GM23338 (cell line): ENCODE results near the gene CLSTN1. TPM values are rescaled to one million over a fixed set of nuclear protein-coding genes. Genes with fewer than 3 reads are reported as not detected.
A peak's percentile ranks its signal among the peaks of the same experiment; 100 is the strongest.

ENCODE experiments used
- ATAC-seq: fragments of 200-7000 bp; cut with Tn5 transposase; 3 replicates; pipeline ENCODE4 v1.9.1; 2020
- DNase-seq: peaks from one replicate; pipeline ENCODE4 v3.0.0-alpha.2; 2015; ENCODE audit warnings: low spot score
- H2AFZ ChIP-seq: fragments of 200-600 bp; sonication (generic); 2 replicates; pipeline ENCODE4 v1.8.0; 2016; ENCODE audit warnings: antibody characterized with exemption, mild to moderate bottlenecking, moderate library complexity
- H3F3A ChIP-seq: fragments of 200-600 bp; sonication (generic); replicated peaks from 2 replicates; pipeline ENCODE4 v1.8.0; 2017; ENCODE audit warnings: antibody characterized with exemption, mixed run types, low read depth
- H3K27ac ChIP-seq: fragments of 200-600 bp; sonication (generic); 2 replicates; pipeline ENCODE4 v1.6.1; 2016; ENCODE audit warnings: low read depth
- H3K27me3 ChIP-seq: fragments of 200-600 bp; sonication (generic); 2 replicates; pipeline ENCODE4 v1.8.0; 2016; ENCODE audit warnings: mild to moderate bottlenecking, mixed run types, moderate library complexity; ENCODE audit not compliant: insufficient read depth
- H3K36me3 ChIP-seq: fragments of 200-600 bp; sonication (generic); 2 replicates; pipeline ENCODE4 v1.8.0; 2016; ENCODE audit warnings: mild to moderate bottlenecking; ENCODE audit not compliant: insufficient read depth
- H3K4me1 ChIP-seq: fragments of 200-600 bp; sonication (generic); 2 replicates; pipeline ENCODE4 v1.8.0; 2016; ENCODE audit warnings: mild to moderate bottlenecking, moderate library complexity; ENCODE audit not compliant: insufficient read depth
- H3K4me2 ChIP-seq: fragments of 200-600 bp; sonication (generic); 2 replicates; pipeline ENCODE4 v1.7.1; 2017; ENCODE audit warnings: mixed run types
- H3K4me3 ChIP-seq: fragments of 200-600 bp; sonication (generic); 2 replicates; pipeline ENCODE4 v1.6.1; 2016; ENCODE audit warnings: mixed run types
- H3K79me2 ChIP-seq: fragments of 200-600 bp; sonication (generic); replicated peaks from 2 replicates; pipeline ENCODE4 v1.8.0; 2017; ENCODE audit warnings: mild to moderate bottlenecking; ENCODE audit not compliant: insufficient read depth
- H3K9me2 ChIP-seq: fragments of 200-600 bp; sonication (generic); 2 replicates; pipeline ENCODE4 v1.8.0; 2017; ENCODE audit not compliant: insufficient read depth
- H4K20me1 ChIP-seq: fragments of 200-600 bp; sonication (generic); replicated peaks from 2 replicates; pipeline ENCODE4 v1.8.0; 2017; ENCODE audit warnings: mild to moderate bottlenecking; ENCODE audit not compliant: insufficient read depth
- H3K27ac Mint-ChIP-seq: 2 replicates; pipeline ENCODE4 v1.8.0; 2020; ENCODE audit warnings: inconsistent platforms, mild to moderate bottlenecking, moderate library complexity, mixed read lengths
- H3K27me3 Mint-ChIP-seq: 3 replicates; pipeline ENCODE4 v1.8.0; 2022; ENCODE audit warnings: low read depth, mild to moderate bottlenecking, moderate library complexity, mixed read lengths, inconsistent platforms; ENCODE audit not compliant: insufficient read depth, poor library complexity
- H3K36me3 Mint-ChIP-seq: 3 replicates; pipeline ENCODE4 v1.8.0; 2021; ENCODE audit warnings: low read depth, mild to moderate bottlenecking, inconsistent platforms, moderate library complexity, mixed read lengths
- H3K4me1 Mint-ChIP-seq: 3 replicates; pipeline ENCODE4 v1.8.0; 2020; ENCODE audit warnings: mild to moderate bottlenecking, inconsistent platforms, mixed read lengths
- H3K4me3 Mint-ChIP-seq: 3 replicates; pipeline ENCODE4 v1.8.0; 2021; ENCODE audit warnings: moderate library complexity, mild to moderate bottlenecking, inconsistent platforms, mixed read lengths
- H3K9me3 Mint-ChIP-seq: 3 replicates; pipeline ENCODE4 v1.8.0; 2020; ENCODE audit warnings: moderate library complexity, mild to moderate bottlenecking, inconsistent platforms, mixed read lengths
- EZH2 ChIP-seq: fragments of 200-600 bp; sonication (generic); IDR thresholded peaks from one replicate; pipeline ENCODE4 v1.8.0; 2017; ENCODE audit warnings: antibody characterized with exemption, mild to moderate bottlenecking, low read depth; ENCODE audit not compliant: unreplicated experiment
- NANOG ChIP-seq: IDR thresholded peaks from 2 replicates; pipeline ENCODE4 v1.6.1; 2016; ENCODE audit warnings: antibody characterized with exemption, borderline replicate concordance
- POLR2AphosphoS5 ChIP-seq: IDR thresholded peaks from 2 replicates; pipeline ENCODE4 v1.6.1; 2016; ENCODE audit warnings: antibody characterized with exemption, low read depth
- STAT1 ChIP-seq: IDR thresholded peaks from one replicate; pipeline ENCODE4 v1.6.1; 2016; ENCODE audit warnings: antibody characterized with exemption; ENCODE audit not compliant: unreplicated experiment
- ZNF114 ChIP-seq: fragments of 250-450 bp; sonication (Bioruptor Pico); IDR thresholded peaks from 2 replicates; pipeline ENCODE4 v1.5.0; 2020; ENCODE audit warnings: mild to moderate bottlenecking, moderate library complexity
- ZNF331 ChIP-seq: fragments of 250-450 bp; sonication (Bioruptor Pico); IDR thresholded peaks from 2 replicates; pipeline ENCODE4 v1.5.0; 2020; ENCODE audit warnings: low read depth, mild to moderate bottlenecking, moderate library complexity
- ZNF462 ChIP-seq: fragments of 250-450 bp; sonication (Bioruptor Pico); IDR thresholded peaks from 2 replicates; pipeline ENCODE4 v1.5.0; 2020; ENCODE audit warnings: mild to moderate bottlenecking, moderate library complexity
- polyA plus RNA-seq: library from polyadenylated mRNA; unstranded; fragments of >200 nt; fragmentation: Nextera tagmentation; extraction: Ambion mirVana; gene quantifications from 2 replicates; pipeline ENCODE4 v1.2.1, GENCODE V29; 2016
- total RNA-seq: library from RNA; depleted of rRNA; stranded (reverse); fragments of >200 nt; shearing (Covaris generic); gene quantifications from 2 replicates; pipeline ENCODE4 v1.2.3, GENCODE V29; 2014
- TF ChIP-seq, protein P1 (sequence below), 2 experiments: fragments of 200-600 bp in 1 of 2; sonication (generic) in 1 of 2; conservative IDR thresholded peaks; 2 replicates each; pipeline versions ENCODE4 v1.5.1 to v1.6.1; 2016 to 2017; ENCODE audit warnings: antibody characterized with exemption in 2 of 2, low read depth in 2 of 2, mild to moderate bottlenecking in 2 of 2, moderate library complexity in 1 of 2

The CLSTN1 gene
- total and polyA plus RNA-seq, 2 experiments from 2014 or later, result 38.5 to 66.2 TPM

GRCh38 chr1:9766759-9767442 is 56.9 kb downstream of the CLSTN1 start:
- Histone ChIP-seq H3K27me3 (no peaks in the 10 kb centered on the region), H3K79me2 (peaks cover 47% of the 10 kb centered on the region), H3K4me2 (no peak overlapping the region), H3K4me3 (no peak overlapping the region), H4K20me1 (peaks cover 26% of the 10 kb centered on the region), H3K27ac (0 out of 2 replicates have a peak overlapping the region, but pooled peaks have one; percentile 63), H3K9me2 (peaks cover 5% of the 10 kb centered on the region; the same call in 1 of the 2 replicates), H2AFZ (no peak overlapping the region), H3K36me3 (0 out of 2 replicates have a peak, but pooled peaks cover 3% of the 10 kb centered on the region), H3K4me1 (peaks cover 16% of the 10 kb centered on the region), H3F3A (peaks cover 12% of the 10 kb centered on the region; the same call in 1 of the 2 replicates)
- Mint-ChIP-seq H3K27ac (peak overlapping the region; percentile 79), H3K27me3 (peaks cover 13% of the 10 kb centered on the region), H3K36me3 (peaks cover 23% of the 10 kb centered on the region), H3K4me3 (no peak overlapping the region), H3K9me3 (no peaks in the 10 kb centered on the region), H3K4me1 (peaks cover 25% of the 10 kb centered on the region)
- ATAC-seq (no peak), DNase-seq (no peak)
- TF ChIP-seq NANOG (no peak), ZNF114 (CRISPR knock-in tag) (no peak), POLR2AphosphoS5 (no peak), EZH2 (no peak), ZNF462 (CRISPR knock-in tag) (no peak), STAT1 (no peak), ZNF331 (CRISPR knock-in tag) (no peak)
- TF ChIP-seq, protein P1, sequence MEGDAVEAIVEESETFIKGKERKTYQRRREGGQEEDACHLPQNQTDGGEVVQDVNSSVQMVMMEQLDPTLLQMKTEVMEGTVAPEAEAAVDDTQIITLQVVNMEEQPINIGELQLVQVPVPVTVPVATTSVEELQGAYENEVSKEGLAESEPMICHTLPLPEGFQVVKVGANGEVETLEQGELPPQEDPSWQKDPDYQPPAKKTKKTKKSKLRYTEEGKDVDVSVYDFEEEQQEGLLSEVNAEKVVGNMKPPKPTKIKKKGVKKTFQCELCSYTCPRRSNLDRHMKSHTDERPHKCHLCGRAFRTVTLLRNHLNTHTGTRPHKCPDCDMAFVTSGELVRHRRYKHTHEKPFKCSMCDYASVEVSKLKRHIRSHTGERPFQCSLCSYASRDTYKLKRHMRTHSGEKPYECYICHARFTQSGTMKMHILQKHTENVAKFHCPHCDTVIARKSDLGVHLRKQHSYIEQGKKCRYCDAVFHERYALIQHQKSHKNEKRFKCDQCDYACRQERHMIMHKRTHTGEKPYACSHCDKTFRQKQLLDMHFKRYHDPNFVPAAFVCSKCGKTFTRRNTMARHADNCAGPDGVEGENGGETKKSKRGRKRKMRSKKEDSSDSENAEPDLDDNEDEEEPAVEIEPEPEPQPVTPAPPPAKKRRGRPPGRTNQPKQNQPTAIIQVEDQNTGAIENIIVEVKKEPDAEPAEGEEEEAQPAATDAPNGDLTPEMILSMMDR (conservative IDR thresholded peaks at IDR 0.05; ENCODE audit: low read depth in 2 of 2), result no peak
